ENCODE data around the gene FGF1.

FGF1 gene

GRCh38 chr5:142572006-142572405, 113.9 kb downstream of the FGF1 start:
- H3K4me2 ChIP-seq = no peak overlapping the region
- no peaks in the 10 kb centered on the region for H3K36me3 ChIP-seq
- H3K27ac ChIP-seq = no peak overlapping the region
- H3K9me3 ChIP-seq (replicated peaks in 1 of 11) = 0 out of 22 replicates have a peak, but pooled peaks cover 0 to 7% (median 0%) of the 10 kb centered on the region in 11 experiments
- TF ChIP-seq Cebpa-rat (IDR thresholded peaks at IDR 0.05) = no peak
- no peaks in the 10 kb centered on the region for H3K27me3 ChIP-seq
- H4K20me1 ChIP-seq = no peaks in the 10 kb centered on the region
- peaks cover 5 to 26% (median 15%) of the 10 kb centered on the region in 10 experiments; a peak in 17 of 20 replicates for H3K4me1 ChIP-seq
- H3K9ac ChIP-seq = no peak overlapping the region
- H3K4me3 ChIP-seq = no peak overlapping the region

- no peak for TF ChIP-seq Cebpa-rat (IDR thresholded peaks at IDR 0.05)
- no peaks in the 10 kb centered on the region for H3K27me3 ChIP-seq
Measured at GRCh38 chr5:142571371-142571770, 114.5 kb downstream of the FGF1 start.

GRCh38 chr5:142569905-142570304, 116.0 kb downstream of the FGF1 start:
- Histone ChIP-seq H4K20me1 (no peaks in the 10 kb centered on the region), H3K4me2 (no peak overlapping the region), H3K36me3 (no peaks in the 10 kb centered on the region), H3K27ac (no peak overlapping the region), H3K9ac (no peak overlapping the region), H3K4me3 (no peak overlapping the region), H3K9me3 (replicated peaks in 1 of 11) (no peaks in the 10 kb centered on the region), H3K27me3 (no peaks in the 10 kb centered on the region), H3K4me1 (peaks cover 5 to 28% (median 15%) of the 10 kb centered on the region in 10 experiments; a peak in 17 of 20 replicates)
- 0 out of 22 replicates have a peak, but pooled peaks of 1 of the 11 experiments have one; percentile 14 for TF ChIP-seq Cebpa-rat (IDR thresholded peaks at IDR 0.05)

More at GRCh38 chr5:142571371-142571770, 114.5 kb downstream of the FGF1 start:
- Histone ChIP-seq H4K20me1 (no peaks in the 10 kb centered on the region), H3K9ac (no peak overlapping the region), H3K4me2 (no peak overlapping the region), H3K4me1 (peaks cover 5 to 28% (median 15%) of the 10 kb centered on the region in 10 experiments; a peak in 17 of 20 replicates), H3K27ac (no peak overlapping the region), H3K36me3 (no peaks in the 10 kb centered on the region), H3K4me3 (no peak overlapping the region), H3K9me3 (replicated peaks in 1 of 11) (0 out of 22 replicates have a peak, but pooled peaks cover 0 to 6% (median 0%) of the 10 kb centered on the region in 11 experiments)

GRCh38 chr5:142568996-142569335, 116.9 kb downstream of the FGF1 start:
- no peak overlapping the region for H3K27ac ChIP-seq

GRCh38 chr5:142568283-142568995, 117.5 kb downstream of the FGF1 start:
- H3K9ac ChIP-seq = no peak overlapping the region
- no peaks in the 10 kb centered on the region for H3K36me3 ChIP-seq
- TF ChIP-seq Cebpa-rat (IDR thresholded peaks at IDR 0.05) = no peak
- no peaks in the 10 kb centered on the region for H4K20me1 ChIP-seq
- peak overlapping the region; percentile 3 to 63 (median 36); a peak in 19 of 22 replicates for H3K4me2 ChIP-seq
- no peak overlapping the region for H3K27ac ChIP-seq
- peaks cover 5 to 28% (median 15%) of the 10 kb centered on the region in 10 experiments; a peak in 17 of 20 replicates for H3K4me1 ChIP-seq
- H3K9me3 ChIP-seq (replicated peaks in 1 of 11) = no peaks in the 10 kb centered on the region
- H3K4me3 ChIP-seq = no peak overlapping the region
- H3K27me3 ChIP-seq = no peaks in the 10 kb centered on the region

More at GRCh38 chr5:142568996-142569335, 116.9 kb downstream of the FGF1 start:
- H3K36me3 ChIP-seq = no peaks in the 10 kb centered on the region
- H3K9ac ChIP-seq = no peak overlapping the region
- no peak overlapping the region for H3K4me3 ChIP-seq
- no peaks in the 10 kb centered on the region for H3K27me3 ChIP-seq
- TF ChIP-seq Cebpa-rat (IDR thresholded peaks at IDR 0.05) = no peak
- H4K20me1 ChIP-seq = no peaks in the 10 kb centered on the region
- H3K4me1 ChIP-seq = peaks cover 5 to 28% (median 15%) of the 10 kb centered on the region in 10 experiments; a peak in 17 of 20 replicates
- H3K4me2 ChIP-seq = no peak overlapping the region
- no peaks in the 10 kb centered on the region for H3K9me3 ChIP-seq (replicated peaks in 1 of 11)

GRCh38 chr5:142561486-142562097, 124.3 kb downstream of the FGF1 start:
- no peaks in the 10 kb centered on the region for H3K27me3 ChIP-seq
- H3K9me3 ChIP-seq (replicated peaks in 1 of 11) = peaks cover 0 to 7% (median 0%) of the 10 kb centered on the region in 11 experiments; a peak in 1 of 22 replicates
- no peak overlapping the region for H3K4me3 ChIP-seq
- TF ChIP-seq Cebpa-rat (IDR thresholded peaks at IDR 0.05) = no peak
- H3K27ac ChIP-seq = no peak overlapping the region
- no peak overlapping the region for H3K4me2 ChIP-seq
- H3K4me1 ChIP-seq = no peaks in the 10 kb centered on the region
- no peaks in the 10 kb centered on the region for H3K36me3 ChIP-seq
- H3K9ac ChIP-seq = no peak overlapping the region
- H4K20me1 ChIP-seq = no peaks in the 10 kb centered on the region

- Histone ChIP-seq H3K27ac (no peak overlapping the region), H3K27me3 (no peaks in the 10 kb centered on the region), H3K4me2 (no peak overlapping the region), H3K9ac (no peak overlapping the region), H3K36me3 (no peaks in the 10 kb centered on the region), H3K4me3 (no peak overlapping the region), H3K9me3 (replicated peaks in 1 of 11) (peaks cover 0 to 7% (median 0%) of the 10 kb centered on the region in 11 experiments; a peak in 1 of 22 replicates), H3K4me1 (no peaks in the 10 kb centered on the region), H4K20me1 (no peaks in the 10 kb centered on the region)
- no peak for TF ChIP-seq Cebpa-rat (IDR thresholded peaks at IDR 0.05)
Measured at GRCh38 chr5:142561029-142561428, 124.9 kb downstream of the FGF1 start.

- peak overlapping the region in 6 of 11 experiments; percentile 67 to 85 (median 76); a peak in 6 of 22 replicates for H3K4me2 ChIP-seq
- no peak overlapping the region for H3K27ac ChIP-seq
- no peak for TF ChIP-seq Cebpa-rat (IDR thresholded peaks at IDR 0.05)
- H3K9ac ChIP-seq = no peak overlapping the region
- H3K9me3 ChIP-seq (replicated peaks in 1 of 11) = no peaks in the 10 kb centered on the region
- H3K36me3 ChIP-seq = no peaks in the 10 kb centered on the region
- peaks cover 27 to 35% (median 32%) of the 10 kb centered on the region in 10 experiments for H3K4me1 ChIP-seq
- H3K27me3 ChIP-seq = peaks cover 19 to 34% (median 25%) of the 10 kb centered on the region in 11 experiments
- no peaks in the 10 kb centered on the region for H4K20me1 ChIP-seq
- H3K4me3 ChIP-seq = no peak overlapping the region
Measured at GRCh38 chr5:142552107-142552506, 133.8 kb downstream of the FGF1 start.

GRCh38 chr5:142551338-142552067, 134.4 kb downstream of the FGF1 start:
- Histone ChIP-seq H3K27ac (no peak overlapping the region), H3K36me3 (no peaks in the 10 kb centered on the region), H3K9ac (peak overlapping the region in 4 of 11 experiments; percentile 3 to 25 (median 12); a peak in 4 of 22 replicates), H3K9me3 (replicated peaks in 1 of 11) (no peaks in the 10 kb centered on the region), H3K4me2 (peak overlapping the region; percentile 58 to 86 (median 77)), H3K4me3 (peak overlapping the region in 4 of 10 experiments; percentile 4 to 47 (median 20); a peak in 5 of 20 replicates), H4K20me1 (no peaks in the 10 kb centered on the region), H3K4me1 (peaks cover 27 to 41% (median 33%) of the 10 kb centered on the region in 10 experiments), H3K27me3 (peaks cover 19 to 34% (median 25%) of the 10 kb centered on the region in 11 experiments)
- TF ChIP-seq Cebpa-rat (IDR thresholded peaks at IDR 0.05) = no peak
